Keratinocyte (primary cell): Measurements from ENCODE around the gene FHIT.

Experiments used
- CTCF ChIP-seq, 3 experiments: IDR thresholded peaks in 1 of 3; conservative IDR thresholded peaks in 1 of 3; optimal IDR thresholded peaks in 1 of 3; 2 replicates in 2 of 3; 3 replicates in 1 of 3; pipeline versions ENCODE3 to v1.5.1; 2011; ENCODE audit warnings: low read length in 3 of 3, mild to moderate bottlenecking in 3 of 3, moderate library complexity in 2 of 3, control low read depth in 1 of 3, inconsistent platforms in 1 of 3; ENCODE audit not compliant: insufficient read depth in 2 of 3; ENCODE audit errors: extremely low read depth in 1 of 3
- EZH2 ChIP-seq: IDR thresholded peaks from one replicate; pipeline ENCODE4 v1.6.1; 2012; ENCODE audit warnings: inconsistent platforms, mild to moderate bottlenecking, low read length, moderate library complexity

- TF ChIP-seq CTCF (optimal IDR thresholded peaks at IDR 0.05 in 1 of 3, IDR thresholded peaks at IDR 0.05 in 1 of 3, conservative IDR thresholded peaks at IDR 0.05 in 1 of 3; ENCODE audit: extremely low read depth in 1 of 3, insufficient read depth in 2 of 3, low read length in 3 of 3) = no peak
- no peak for TF ChIP-seq EZH2
Measured at GRCh38 chr3:60085649-60086048, 1165.6 kb downstream of the FHIT start.
